Measurements from ENCODE around the gene GALNT2. TPM values are rescaled to one million over a fixed set of nuclear protein-coding genes. Genes with fewer than 3 reads are reported as not detected.

Gene GALNT2
- polyA plus RNA-seq, 3 donors, result 19.6 to 25.6 (median 23.4) TPM

DNA sequence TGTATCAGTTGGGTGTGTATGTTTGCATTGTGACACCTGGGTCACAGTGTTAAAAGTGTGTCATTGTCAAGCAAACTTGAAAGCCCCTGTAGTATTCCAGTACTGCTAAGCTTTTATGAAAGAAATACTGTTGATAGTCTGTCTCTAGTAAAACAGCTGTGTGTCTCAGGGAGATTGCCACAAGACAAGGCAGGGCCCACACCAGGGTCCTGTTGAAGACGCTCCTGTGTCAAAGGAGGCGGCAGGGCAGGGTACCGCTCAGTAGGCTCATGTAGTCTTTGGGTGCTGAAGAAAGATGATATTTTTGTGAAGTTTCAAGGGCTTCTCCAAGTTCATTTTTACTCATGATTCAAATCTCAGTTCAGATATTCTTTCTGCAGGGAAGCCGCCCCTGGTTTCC lies 132.5 kb downstream of the GALNT2 start:
- H3K27ac ChIP-seq (ENCODE audit: low read depth in 1 of 2, low read length in 2 of 2), result no peak overlapping the region
- WGBS (ENCODE audit: insufficient coverage), result 100% methylated on average over 1 of the region's 4 CpGs
- H3K79me2 ChIP-seq (ENCODE audit: insufficient read depth, low read length), result peaks cover 21% of the 10 kb centered on the region
- Mint-ChIP-seq H3K27ac (peak overlapping the region in 2 of 7 donors; percentile 38 to 69), H3K4me1 (no peaks in the 10 kb centered on the region), H3K9me3 (no peaks in the 10 kb centered on the region), H3K36me3 (peaks cover 42 to 45% of the 10 kb centered on the region in 2 donors), H3K4me3 (no peak overlapping the region), H3K27me3 (ENCODE audit: low read depth in 3 of 3) (peaks cover 0 to 2% (median 1%) of the 10 kb centered on the region in 3 donors)
- no peak overlapping the region for H3K4me2 ChIP-seq (replicated peaks; ENCODE audit: extremely low read depth, low read length, poor library complexity, severe bottlenecking)
- H4K20me1 ChIP-seq (ENCODE audit: insufficient read depth, low read length), result peaks cover 23% of the 10 kb centered on the region
- no peak overlapping the region for H2AFZ ChIP-seq (ENCODE audit: insufficient read depth, low read depth, low read length, poor library complexity, severe bottlenecking)
- H3K9ac ChIP-seq (ENCODE audit: insufficient read depth, low read length, poor library complexity, severe bottlenecking), result no peak overlapping the region
- H3K4me1 ChIP-seq (ENCODE audit: control insufficient read depth in 1 of 2, insufficient read depth in 2 of 2, low read length in 2 of 2), result no peaks in the 10 kb centered on the region
- intact Hi-C loops (cut with micrococcal nuclease), result no loop called here
- no peaks in the 10 kb centered on the region for H3K27me3 ChIP-seq (ENCODE audit: control insufficient read depth in 2 of 2, insufficient read depth in 2 of 2, low read length in 2 of 2)
- H3K9me3 ChIP-seq (replicated peaks in 1 of 2; ENCODE audit: control insufficient read depth in 1 of 2, insufficient read depth in 1 of 2, low read length in 2 of 2), result no peaks in the 10 kb centered on the region
- H3K36me3 ChIP-seq (replicated peaks in 1 of 2; ENCODE audit: control insufficient read depth in 1 of 2, insufficient read depth in 2 of 2, low read length in 2 of 2), result peaks cover 24 to 66% of the 10 kb centered on the region in 2 donors
- TF ChIP-seq, protein P1, sequence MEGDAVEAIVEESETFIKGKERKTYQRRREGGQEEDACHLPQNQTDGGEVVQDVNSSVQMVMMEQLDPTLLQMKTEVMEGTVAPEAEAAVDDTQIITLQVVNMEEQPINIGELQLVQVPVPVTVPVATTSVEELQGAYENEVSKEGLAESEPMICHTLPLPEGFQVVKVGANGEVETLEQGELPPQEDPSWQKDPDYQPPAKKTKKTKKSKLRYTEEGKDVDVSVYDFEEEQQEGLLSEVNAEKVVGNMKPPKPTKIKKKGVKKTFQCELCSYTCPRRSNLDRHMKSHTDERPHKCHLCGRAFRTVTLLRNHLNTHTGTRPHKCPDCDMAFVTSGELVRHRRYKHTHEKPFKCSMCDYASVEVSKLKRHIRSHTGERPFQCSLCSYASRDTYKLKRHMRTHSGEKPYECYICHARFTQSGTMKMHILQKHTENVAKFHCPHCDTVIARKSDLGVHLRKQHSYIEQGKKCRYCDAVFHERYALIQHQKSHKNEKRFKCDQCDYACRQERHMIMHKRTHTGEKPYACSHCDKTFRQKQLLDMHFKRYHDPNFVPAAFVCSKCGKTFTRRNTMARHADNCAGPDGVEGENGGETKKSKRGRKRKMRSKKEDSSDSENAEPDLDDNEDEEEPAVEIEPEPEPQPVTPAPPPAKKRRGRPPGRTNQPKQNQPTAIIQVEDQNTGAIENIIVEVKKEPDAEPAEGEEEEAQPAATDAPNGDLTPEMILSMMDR (IDR thresholded peaks at IDR 0.05), result no peak
- H3K4me3 ChIP-seq (replicated peaks in 1 of 3; ENCODE audit: low read depth in 2 of 3, low read length in 3 of 3), result no peak overlapping the region
- DNase-seq, result no peak

DNA sequence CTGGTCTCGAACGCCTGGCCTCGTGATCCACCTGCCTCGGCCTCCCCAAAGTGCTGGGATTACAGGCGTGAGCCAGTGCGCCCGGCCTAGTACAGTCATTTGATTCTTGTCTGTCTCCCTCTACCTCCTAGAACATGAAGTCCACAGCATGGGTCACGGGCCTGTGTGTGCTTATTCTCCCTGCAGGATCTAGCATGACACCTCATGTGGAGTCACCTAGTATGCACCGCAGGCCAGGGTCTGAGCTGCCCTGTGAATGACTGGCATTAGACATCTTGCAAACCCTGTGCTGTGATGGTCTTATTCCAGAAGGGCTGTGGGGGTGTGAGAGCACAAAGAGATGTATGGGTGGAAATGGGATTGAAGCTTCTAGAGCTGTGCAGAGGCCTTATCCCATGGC lies 133.2 kb downstream of the GALNT2 start:
- Mint-ChIP-seq H3K27me3 (ENCODE audit: low read depth in 3 of 3) (peaks cover 0 to under 1% (median 0%) of the 10 kb centered on the region in 3 donors), H3K9me3 (no peaks in the 10 kb centered on the region), H3K4me3 (no peak overlapping the region), H3K36me3 (peaks cover 45 to 47% of the 10 kb centered on the region in 2 donors), H3K4me1 (peaks cover 4% of the 10 kb centered on the region), H3K27ac (no peak overlapping the region)
- H3K4me2 ChIP-seq (replicated peaks; ENCODE audit: extremely low read depth, low read length, poor library complexity, severe bottlenecking), result no peak overlapping the region
- no peaks in the 10 kb centered on the region for H3K4me1 ChIP-seq (ENCODE audit: control insufficient read depth in 1 of 2, insufficient read depth in 2 of 2, low read length in 2 of 2)
- intact Hi-C loops (cut with micrococcal nuclease), result no loop called here
- peaks cover 21% of the 10 kb centered on the region for H3K79me2 ChIP-seq (ENCODE audit: insufficient read depth, low read length)
- 96% methylated on average over 9 of the region's 9 CpGs for WGBS (ENCODE audit: insufficient coverage)
- H3K4me3 ChIP-seq (replicated peaks in 1 of 3; ENCODE audit: low read depth in 2 of 3, low read length in 3 of 3), result no peak overlapping the region
- peaks cover 29 to 73% of the 10 kb centered on the region in 2 donors for H3K36me3 ChIP-seq (replicated peaks in 1 of 2; ENCODE audit: control insufficient read depth in 1 of 2, insufficient read depth in 2 of 2, low read length in 2 of 2)
- no peaks in the 10 kb centered on the region for H3K27me3 ChIP-seq (ENCODE audit: control insufficient read depth in 2 of 2, insufficient read depth in 2 of 2, low read length in 2 of 2)
- H3K9ac ChIP-seq (ENCODE audit: insufficient read depth, low read length, poor library complexity, severe bottlenecking), result no peak overlapping the region
- TF ChIP-seq, protein P1 (IDR thresholded peaks at IDR 0.05), result no peak
- H3K27ac ChIP-seq (ENCODE audit: low read depth in 1 of 2, low read length in 2 of 2), result no peak overlapping the region
- no peak overlapping the region for H2AFZ ChIP-seq (ENCODE audit: insufficient read depth, low read depth, low read length, poor library complexity, severe bottlenecking)
- H3K9me3 ChIP-seq (replicated peaks in 1 of 2; ENCODE audit: control insufficient read depth in 1 of 2, insufficient read depth in 1 of 2, low read length in 2 of 2), result no peaks in the 10 kb centered on the region
- H4K20me1 ChIP-seq (ENCODE audit: insufficient read depth, low read length), result peaks cover 23% of the 10 kb centered on the region
- no peak for DNase-seq

Measured in CD14-positive monocyte (primary cell).